ENCODE data around the gene CHST3. TPM values are rescaled to one million over a fixed set of nuclear protein-coding genes. Genes with fewer than 3 reads are reported as not detected.

Gene CHST3
- total RNA-seq, 1 experiment from 2014 or later = 6.1 TPM

- Histone ChIP-seq H3K9me3 (ENCODE audit: control insufficient read depth, low read depth, low read length) (no peaks in the 10 kb centered on the region), H4K20me1 (ENCODE audit: control insufficient read depth, insufficient read depth, insufficient read length) (no peaks in the 10 kb centered on the region), H3T11ph (ENCODE audit: low read length) (no peak overlapping the region), H3K4me2 (ENCODE audit: insufficient read depth, insufficient read length, low read length) (no peak overlapping the region), H2AFZ (ENCODE audit: low read length) (no peak overlapping the region), H3K23ac (ENCODE audit: insufficient read length, low read depth, low read length) (no peak overlapping the region), H3K23me2 (ENCODE audit: insufficient read length, low read depth, low read length, poor library complexity, severe bottlenecking) (peaks cover 3% of the 10 kb centered on the region), H3K79me1 (ENCODE audit: insufficient read depth, low read depth, low read length, poor library complexity, severe bottlenecking) (no peaks in the 10 kb centered on the region), H3K9ac (ENCODE audit: extremely low read depth, insufficient read length, low read length) (no peak overlapping the region), H3K4me1 (ENCODE audit: insufficient read depth, low read length) (no peaks in the 10 kb centered on the region), H4K5ac (ENCODE audit: insufficient read length, low read depth, low read length) (no peak overlapping the region), H3K18ac (ENCODE audit: insufficient read length, low read depth, low read length) (no peak overlapping the region), H2BK12ac (ENCODE audit: insufficient read length, low read depth, low read length) (no peak overlapping the region), H3K79me2 (ENCODE audit: insufficient read depth, low read length) (peaks cover 2% of the 10 kb centered on the region), H3K27me3 (ENCODE audit: insufficient read depth, low read length) (no peaks in the 10 kb centered on the region), H2BK20ac (ENCODE audit: low read depth, low read length, poor library complexity, severe bottlenecking) (no peak overlapping the region), H3K14ac (ENCODE audit: insufficient read depth, low read length) (no peak overlapping the region), H3K27ac (ENCODE audit: insufficient read length, low read depth, low read length) (no peak overlapping the region), H2AK5ac (ENCODE audit: insufficient read length, low read length) (no peak overlapping the region), H2BK15ac (ENCODE audit: low read depth, low read length) (no peak overlapping the region), H2BK5ac (ENCODE audit: insufficient read length, low read length) (no peak overlapping the region), H2BK120ac (ENCODE audit: low read depth, low read length, poor library complexity, severe bottlenecking) (no peak overlapping the region), H3K4ac (ENCODE audit: low read depth, low read length) (no peak overlapping the region), H4K91ac (ENCODE audit: insufficient read length, low read depth, low read length) (no peak overlapping the region), H4K8ac (replicated peaks; ENCODE audit: insufficient read length, low read depth, low read length) (no peak overlapping the region), H3K56ac (ENCODE audit: insufficient read length, low read depth, low read length) (no peak overlapping the region)
- no peaks in the 10 kb centered on the region for H3K9me3 Mint-ChIP-seq
- WGBS (ENCODE audit: extremely low coverage, insufficient read length, low lambda C conversion rate) = no CpG with 5 or more reads among the region's 9 CpGs
- H3K4me1 Mint-ChIP-seq = peaks cover 26% of the 10 kb centered on the region in 2 experiments
- no peaks in the 10 kb centered on the region for H3K27me3 Mint-ChIP-seq (ENCODE audit: low read depth)
- H3K27ac Mint-ChIP-seq = no peak overlapping the region
- no peak for TF ChIP-seq CTCF (conservative IDR thresholded peaks at IDR 0.05)
- no peaks in the 10 kb centered on the region for H3K36me3 Mint-ChIP-seq (ENCODE audit: insufficient read depth in 1 of 3, low read depth in 3 of 3)
- DNase-seq = no peak
- no peak overlapping the region for H3K4me3 Mint-ChIP-seq
Measured at GRCh38 chr10:71973777-71974488, 9.7 kb downstream of the CHST3 start.

Measured in H9 (cell line).